RWPE2 (cell line): ENCODE data around the gene ZNF521.

Experiments
- ATAC-seq: fragments of 200-7000 bp; cut with Tn5 transposase; 3 replicates; pipeline ENCODE4 v1.9.1; 2021; ENCODE audit warnings: low read depth
- DNase-seq: peaks from one replicate; pipeline ENCODE4 v3.0.0-alpha.2; 2020; ENCODE audit warnings: low spot score
- H3K27ac ChIP-seq: fragments of 450-650 bp; 2 replicates; pipeline ENCODE4 v1.5.1; 2017; ENCODE audit warnings: mild to moderate bottlenecking; ENCODE audit not compliant: poor library complexity, severe bottlenecking
- H3K27me3 ChIP-seq: fragments of 250-450 bp; sonication (Bioruptor Pico); 2 replicates; pipeline ENCODE4 v1.5.1; 2021; ENCODE audit warnings: mild to moderate bottlenecking, moderate library complexity; ENCODE audit not compliant: insufficient read depth, poor library complexity, severe bottlenecking
- H3K36me3 ChIP-seq: fragments of 250-450 bp; sonication (Bioruptor Pico); 2 replicates; pipeline ENCODE4 v1.5.1; 2020; ENCODE audit warnings: low read depth, mild to moderate bottlenecking, moderate library complexity
- H3K4me1 ChIP-seq: fragments of 250-450 bp; sonication (Bioruptor Pico); 2 replicates; pipeline ENCODE4 v1.5.1; 2021; ENCODE audit warnings: mild to moderate bottlenecking, moderate library complexity; ENCODE audit not compliant: insufficient read depth, poor library complexity, severe bottlenecking
- H3K4me3 ChIP-seq: fragments of 250-450 bp; sonication (Bioruptor Pico); 2 replicates; pipeline ENCODE4 v1.5.1; 2021; ENCODE audit warnings: mild to moderate bottlenecking, moderate library complexity; ENCODE audit not compliant: severe bottlenecking
- H3K9me3 ChIP-seq: fragments of 250-450 bp; sonication (Bioruptor Pico); 2 replicates; pipeline ENCODE4 v1.5.1; 2021; ENCODE audit warnings: mild to moderate bottlenecking, moderate library complexity; ENCODE audit not compliant: severe bottlenecking
- CTCF ChIP-seq: fragments of 450-650 bp; IDR thresholded peaks from one replicate; pipeline ENCODE4 v1.5.1; 2017; ENCODE audit warnings: mild to moderate bottlenecking, moderate library complexity; ENCODE audit not compliant: poor library complexity, severe bottlenecking

Gene ZNF521

GRCh38 chr18:25352629-25353005 lies 651 bp upstream of the ZNF521 start:
- no peak overlapping the region for H3K4me3 ChIP-seq
- no peaks in the 10 kb centered on the region for H3K4me1 ChIP-seq
- H3K27me3 ChIP-seq: peaks cover 89% of the 10 kb centered on the region
- H3K36me3 ChIP-seq: no peaks in the 10 kb centered on the region
- no peak overlapping the region for H3K27ac ChIP-seq
- H3K9me3 ChIP-seq: no peaks in the 10 kb centered on the region
- DNase-seq: no peak
- TF ChIP-seq CTCF: peak; percentile 16
- no peak for ATAC-seq

- Histone ChIP-seq H3K27ac (no peak overlapping the region), H3K27me3 (peaks cover 92% of the 10 kb centered on the region), H3K9me3 (no peaks in the 10 kb centered on the region), H3K4me1 (no peaks in the 10 kb centered on the region), H3K36me3 (no peaks in the 10 kb centered on the region), H3K4me3 (peak overlapping the region; percentile 28)
- ATAC-seq (no peak), DNase-seq (no peak)
- TF ChIP-seq CTCF: no peak
These were observed 638 bp downstream of the ZNF521 start for GRCh38 chr18:25351280-25351775.

GRCh38 chr18:25350489-25351251 lies 1.3 kb downstream of the ZNF521 start:
- Histone ChIP-seq H3K4me1 (no peaks in the 10 kb centered on the region), H3K36me3 (no peaks in the 10 kb centered on the region), H3K4me3 (no peak overlapping the region), H3K27ac (no peak overlapping the region), H3K27me3 (peaks cover 90% of the 10 kb centered on the region), H3K9me3 (no peaks in the 10 kb centered on the region)
- DNase-seq: no peak
- no peak for TF ChIP-seq CTCF
- ATAC-seq: no peak

GRCh38 chr18:25349926-25350487 lies 2.0 kb downstream of the ZNF521 start:
- Histone ChIP-seq H3K9me3 (no peaks in the 10 kb centered on the region), H3K27ac (no peak overlapping the region), H3K4me1 (no peaks in the 10 kb centered on the region), H3K27me3 (peaks cover 90% of the 10 kb centered on the region), H3K4me3 (no peak overlapping the region), H3K36me3 (no peaks in the 10 kb centered on the region)
- TF ChIP-seq CTCF: no peak
- ATAC-seq: no peak
- DNase-seq: no peak
